NCI-H526 (cell line): ENCODE results near the gene POU4F2.

ENCODE experiments used
- DNase-seq, 2 experiments: peaks; one replicate each; lab custom pipeline; 2025; lab: John Stamatoyannopoulos, UW

Gene POU4F2

DNA sequence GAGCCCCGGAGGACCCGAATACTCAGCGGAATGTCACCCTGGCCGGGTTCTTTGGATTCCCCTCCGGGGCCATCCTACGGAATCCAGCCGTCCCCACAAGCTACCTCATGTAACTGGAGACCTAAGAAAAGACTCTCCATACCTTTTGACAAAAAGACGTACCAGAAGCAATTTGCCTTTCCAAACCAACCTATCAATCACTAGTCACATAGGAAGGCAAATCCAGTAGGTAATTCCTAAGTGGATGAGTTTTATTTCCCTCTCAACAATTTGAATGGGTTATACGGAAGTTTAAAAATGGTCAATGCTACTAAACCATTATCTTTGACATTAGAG is 16.8 kb downstream of the POU4F2 start:
- no peak for DNase-seq

DNA sequence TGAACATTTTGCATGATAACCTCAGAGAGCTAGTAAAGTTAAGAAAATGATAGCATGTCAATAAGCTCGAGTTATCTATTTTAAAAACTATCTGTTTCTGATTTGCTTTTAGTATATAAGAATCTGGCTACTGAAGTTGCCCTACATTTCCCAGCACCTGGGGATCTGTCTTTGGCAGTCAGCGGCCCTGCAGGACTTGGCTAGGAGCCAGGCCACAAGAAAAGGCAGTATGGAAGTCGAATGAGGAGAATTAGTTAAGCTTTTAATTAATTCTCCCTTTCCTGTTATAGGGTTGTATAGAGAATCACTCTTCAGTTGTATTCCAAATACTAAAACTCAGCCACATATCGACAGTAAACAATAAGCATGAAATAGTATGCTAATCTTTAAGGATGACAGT is 22.7 kb downstream of the POU4F2 start:
- no peak for DNase-seq

DNA sequence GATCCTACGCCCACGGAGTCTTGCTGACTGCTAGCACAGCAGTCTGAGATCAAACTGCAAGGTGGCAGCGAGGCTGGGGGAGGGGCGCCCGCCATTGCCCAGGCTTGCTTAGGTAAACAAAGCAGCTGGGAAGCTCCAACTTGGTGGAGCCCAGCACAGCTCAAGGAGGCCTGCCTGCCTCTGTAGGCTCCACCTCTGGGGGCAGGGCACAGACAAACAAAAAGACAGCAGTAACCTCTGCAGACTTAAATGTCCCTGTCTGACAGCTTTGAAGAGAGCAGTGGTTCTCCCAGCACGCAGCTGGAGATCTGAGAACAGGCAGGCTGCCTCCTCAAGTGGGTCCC is 25.2 kb downstream of the POU4F2 start:
- DNase-seq: peak in 1 of 2 experiments; percentile 10

DNA sequence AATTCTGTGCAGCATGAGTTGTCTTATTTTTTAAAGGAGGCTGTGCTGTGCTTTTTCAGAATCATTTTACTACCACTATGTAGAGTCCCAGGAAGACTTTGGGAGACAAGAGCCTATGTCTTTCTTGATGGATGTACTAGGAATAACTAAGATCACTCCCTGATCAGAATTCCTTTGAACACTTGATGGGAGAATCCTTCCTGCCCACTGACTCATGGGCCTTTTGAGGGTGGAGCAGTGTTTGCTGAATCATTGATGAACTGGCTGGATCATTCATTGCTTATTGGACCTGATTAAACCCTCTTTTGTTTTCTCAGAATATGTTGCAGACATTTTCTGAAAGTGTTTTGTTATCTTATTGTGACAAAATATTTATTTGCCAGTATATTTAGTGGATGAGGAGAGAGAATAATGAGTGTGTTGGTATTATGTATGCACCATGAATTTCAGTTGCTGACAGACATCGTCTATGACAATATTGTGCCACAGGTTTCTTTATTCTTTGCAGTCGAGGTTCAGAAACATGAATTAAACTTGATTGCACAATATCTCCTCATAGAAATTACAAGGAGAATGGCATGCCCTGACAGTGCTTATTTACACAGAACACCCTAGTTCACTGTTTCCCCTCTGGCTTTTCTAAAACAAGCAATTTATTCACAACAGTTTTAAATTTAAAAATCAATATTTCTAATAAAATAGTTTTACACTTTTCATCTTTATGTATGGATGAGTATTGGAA is 36.3 kb downstream of the POU4F2 start:
- no peak for DNase-seq
